A549 (cell line): ENCODE measurements around the gene C16orf90.
"Not testable (repeated sequence)": the region's sequence is repeated elsewhere in the genome, so short reads cannot be mapped to it uniquely, and the experiment has no call there.

Source experiments
- CBX2 ChIP-seq: fragments of 200-600 bp; sonication (generic); IDR thresholded peaks from 2 replicates; pipeline ENCODE4 v1.6.1; 2016; ENCODE audit warnings: low read depth, mild to moderate bottlenecking, borderline replicate concordance
- CHD2 ChIP-seq: fragments of 150-350 bp; IDR thresholded peaks from 2 replicates; pipeline ENCODE4 v1.6.1; 2014; ENCODE audit warnings: low read length; ENCODE audit not compliant: partially characterized antibody
- HDAC2 ChIP-seq: fragments of 200-600 bp; sonication (generic); IDR thresholded peaks from 2 replicates; pipeline ENCODE4 v1.6.1; 2016
- JUN ChIP-seq, 2 experiments: fragments of >200 bp; sonication (Bioruptor Twin); formaldehyde crosslinking; IDR thresholded peaks; 2 replicates in 1 of 2; 3 replicates in 1 of 2; pipeline ENCODE4 v1.6.1; 2016 to 2017
- MAZ ChIP-seq: fragments of 150-350 bp; IDR thresholded peaks from 2 replicates; pipeline ENCODE4 v1.6.1; 2014; ENCODE audit warnings: antibody characterized with exemption, low read depth, low read length, borderline replicate concordance
- MYC ChIP-seq: IDR thresholded peaks from 2 replicates; pipeline ENCODE4 v1.6.1; 2012; ENCODE audit warnings: mild to moderate bottlenecking, inconsistent platforms, low read length, improper control_type of control experiment, borderline replicate concordance
- POLR2A ChIP-seq: IDR thresholded peaks from 2 replicates; pipeline ENCODE4 v1.6.1; 2012; ENCODE audit warnings: mild to moderate bottlenecking, low read length
- RAD21 ChIP-seq, 2 experiments: fragments of >200 bp in 1 of 2; sonication (Bioruptor Twin) in 1 of 2; formaldehyde crosslinking in 1 of 2; IDR thresholded peaks in 1 of 2; conservative IDR thresholded peaks in 1 of 2; 2 replicates in 1 of 2; 3 replicates in 1 of 2; pipeline ENCODE4 v1.6.1; 2012 to 2018; ENCODE audit warnings: inconsistent platforms in 1 of 2
- RFX5 ChIP-seq: fragments of 450-650 bp; IDR thresholded peaks from 2 replicates; pipeline ENCODE4 v1.7.1; 2014; ENCODE audit warnings: antibody characterized with exemption, mild to moderate bottlenecking, moderate library complexity
- RNF2 ChIP-seq: fragments of 200-600 bp; sonication (generic); IDR thresholded peaks from 2 replicates; pipeline ENCODE4 v1.6.1; 2016; ENCODE audit warnings: low read depth, mild to moderate bottlenecking, antibody characterized with exemption, moderate library complexity, borderline replicate concordance
- TF ChIP-seq, protein P1 (sequence below): fragments of >200 bp; sonication (Bioruptor Twin); formaldehyde crosslinking; IDR thresholded peaks from 3 replicates; pipeline ENCODE4 v1.5.1; 2016
- TF ChIP-seq, protein P2 (sequence below): fragments of 200-600 bp; sonication (generic); IDR thresholded peaks from 2 replicates; pipeline ENCODE4 v1.6.1; 2016; ENCODE audit warnings: antibody characterized with exemption, mild to moderate bottlenecking, moderate library complexity

GRCh38 chr16:3474870-3475269 lies 20.4 kb downstream of the C16orf90 start:
- TF ChIP-seq POLR2A; RNF2; JUN (IDR thresholded peaks at IDR 0.05); MAZ; RAD21 (conservative IDR thresholded peaks at IDR 0.05 in 1 of 2, IDR thresholded peaks at IDR 0.05 in 1 of 2); CBX2; HDAC2; MYC; RFX5; CHD2: not testable (repeated sequence)
- TF ChIP-seq, protein P1, sequence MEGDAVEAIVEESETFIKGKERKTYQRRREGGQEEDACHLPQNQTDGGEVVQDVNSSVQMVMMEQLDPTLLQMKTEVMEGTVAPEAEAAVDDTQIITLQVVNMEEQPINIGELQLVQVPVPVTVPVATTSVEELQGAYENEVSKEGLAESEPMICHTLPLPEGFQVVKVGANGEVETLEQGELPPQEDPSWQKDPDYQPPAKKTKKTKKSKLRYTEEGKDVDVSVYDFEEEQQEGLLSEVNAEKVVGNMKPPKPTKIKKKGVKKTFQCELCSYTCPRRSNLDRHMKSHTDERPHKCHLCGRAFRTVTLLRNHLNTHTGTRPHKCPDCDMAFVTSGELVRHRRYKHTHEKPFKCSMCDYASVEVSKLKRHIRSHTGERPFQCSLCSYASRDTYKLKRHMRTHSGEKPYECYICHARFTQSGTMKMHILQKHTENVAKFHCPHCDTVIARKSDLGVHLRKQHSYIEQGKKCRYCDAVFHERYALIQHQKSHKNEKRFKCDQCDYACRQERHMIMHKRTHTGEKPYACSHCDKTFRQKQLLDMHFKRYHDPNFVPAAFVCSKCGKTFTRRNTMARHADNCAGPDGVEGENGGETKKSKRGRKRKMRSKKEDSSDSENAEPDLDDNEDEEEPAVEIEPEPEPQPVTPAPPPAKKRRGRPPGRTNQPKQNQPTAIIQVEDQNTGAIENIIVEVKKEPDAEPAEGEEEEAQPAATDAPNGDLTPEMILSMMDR: not testable (repeated sequence)
- TF ChIP-seq, protein P2, sequence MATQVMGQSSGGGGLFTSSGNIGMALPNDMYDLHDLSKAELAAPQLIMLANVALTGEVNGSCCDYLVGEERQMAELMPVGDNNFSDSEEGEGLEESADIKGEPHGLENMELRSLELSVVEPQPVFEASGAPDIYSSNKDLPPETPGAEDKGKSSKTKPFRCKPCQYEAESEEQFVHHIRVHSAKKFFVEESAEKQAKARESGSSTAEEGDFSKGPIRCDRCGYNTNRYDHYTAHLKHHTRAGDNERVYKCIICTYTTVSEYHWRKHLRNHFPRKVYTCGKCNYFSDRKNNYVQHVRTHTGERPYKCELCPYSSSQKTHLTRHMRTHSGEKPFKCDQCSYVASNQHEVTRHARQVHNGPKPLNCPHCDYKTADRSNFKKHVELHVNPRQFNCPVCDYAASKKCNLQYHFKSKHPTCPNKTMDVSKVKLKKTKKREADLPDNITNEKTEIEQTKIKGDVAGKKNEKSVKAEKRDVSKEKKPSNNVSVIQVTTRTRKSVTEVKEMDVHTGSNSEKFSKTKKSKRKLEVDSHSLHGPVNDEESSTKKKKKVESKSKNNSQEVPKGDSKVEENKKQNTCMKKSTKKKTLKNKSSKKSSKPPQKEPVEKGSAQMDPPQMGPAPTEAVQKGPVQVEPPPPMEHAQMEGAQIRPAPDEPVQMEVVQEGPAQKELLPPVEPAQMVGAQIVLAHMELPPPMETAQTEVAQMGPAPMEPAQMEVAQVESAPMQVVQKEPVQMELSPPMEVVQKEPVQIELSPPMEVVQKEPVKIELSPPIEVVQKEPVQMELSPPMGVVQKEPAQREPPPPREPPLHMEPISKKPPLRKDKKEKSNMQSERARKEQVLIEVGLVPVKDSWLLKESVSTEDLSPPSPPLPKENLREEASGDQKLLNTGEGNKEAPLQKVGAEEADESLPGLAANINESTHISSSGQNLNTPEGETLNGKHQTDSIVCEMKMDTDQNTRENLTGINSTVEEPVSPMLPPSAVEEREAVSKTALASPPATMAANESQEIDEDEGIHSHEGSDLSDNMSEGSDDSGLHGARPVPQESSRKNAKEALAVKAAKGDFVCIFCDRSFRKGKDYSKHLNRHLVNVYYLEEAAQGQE: not testable (repeated sequence)
